GM12865 (cell line): ENCODE data around the gene ZNF521.

Experiments used
- DNase-seq: peaks from one replicate; pipeline ENCODE4 v3.0.0; 2010; ENCODE audit warnings: low read depth
- H3K4me3 ChIP-seq: 2 replicates; pipeline ENCODE4 v1.5.1; 2011; ENCODE audit warnings: mild to moderate bottlenecking, low read depth, low read length, control low read depth
- TF ChIP-seq, protein P1 (sequence below): IDR thresholded peaks from 2 replicates; pipeline ENCODE4 v1.5.1; 2011; ENCODE audit warnings: low read length, control low read depth, low read depth, inconsistent platforms; ENCODE audit not compliant: insufficient read depth; ENCODE audit errors: missing control alignments

The ZNF521 gene

GRCh38 chr18:25360301-25360899 lies 8.4 kb upstream of the ZNF521 start:
- no peak overlapping the region for H3K4me3 ChIP-seq
- DNase-seq: no peak
- TF ChIP-seq, protein P1, sequence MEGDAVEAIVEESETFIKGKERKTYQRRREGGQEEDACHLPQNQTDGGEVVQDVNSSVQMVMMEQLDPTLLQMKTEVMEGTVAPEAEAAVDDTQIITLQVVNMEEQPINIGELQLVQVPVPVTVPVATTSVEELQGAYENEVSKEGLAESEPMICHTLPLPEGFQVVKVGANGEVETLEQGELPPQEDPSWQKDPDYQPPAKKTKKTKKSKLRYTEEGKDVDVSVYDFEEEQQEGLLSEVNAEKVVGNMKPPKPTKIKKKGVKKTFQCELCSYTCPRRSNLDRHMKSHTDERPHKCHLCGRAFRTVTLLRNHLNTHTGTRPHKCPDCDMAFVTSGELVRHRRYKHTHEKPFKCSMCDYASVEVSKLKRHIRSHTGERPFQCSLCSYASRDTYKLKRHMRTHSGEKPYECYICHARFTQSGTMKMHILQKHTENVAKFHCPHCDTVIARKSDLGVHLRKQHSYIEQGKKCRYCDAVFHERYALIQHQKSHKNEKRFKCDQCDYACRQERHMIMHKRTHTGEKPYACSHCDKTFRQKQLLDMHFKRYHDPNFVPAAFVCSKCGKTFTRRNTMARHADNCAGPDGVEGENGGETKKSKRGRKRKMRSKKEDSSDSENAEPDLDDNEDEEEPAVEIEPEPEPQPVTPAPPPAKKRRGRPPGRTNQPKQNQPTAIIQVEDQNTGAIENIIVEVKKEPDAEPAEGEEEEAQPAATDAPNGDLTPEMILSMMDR: no peak

- no peak overlapping the region for H3K4me3 ChIP-seq
- no peak for DNase-seq
- TF ChIP-seq, protein P1: no peak
Measured at GRCh38 chr18:25353080-25353479, 1.1 kb upstream of the ZNF521 start.

- DNase-seq: no peak
- TF ChIP-seq, protein P1: no peak
- peak overlapping the region; percentile 15; the same call in 1 of the 2 replicates for H3K4me3 ChIP-seq
Measured at GRCh38 chr18:25352629-25353005, 651 bp upstream of the ZNF521 start.

GRCh38 chr18:25351280-25351775 lies 638 bp downstream of the ZNF521 start:
- TF ChIP-seq, protein P1: no peak
- peak overlapping the region; percentile 71 for H3K4me3 ChIP-seq
- DNase-seq: no peak

- peak overlapping the region; percentile 71 for H3K4me3 ChIP-seq
- TF ChIP-seq, protein P1: no peak
- DNase-seq: peak; percentile 48
Measured at GRCh38 chr18:25350489-25351251, 1.3 kb downstream of the ZNF521 start.

DNA sequence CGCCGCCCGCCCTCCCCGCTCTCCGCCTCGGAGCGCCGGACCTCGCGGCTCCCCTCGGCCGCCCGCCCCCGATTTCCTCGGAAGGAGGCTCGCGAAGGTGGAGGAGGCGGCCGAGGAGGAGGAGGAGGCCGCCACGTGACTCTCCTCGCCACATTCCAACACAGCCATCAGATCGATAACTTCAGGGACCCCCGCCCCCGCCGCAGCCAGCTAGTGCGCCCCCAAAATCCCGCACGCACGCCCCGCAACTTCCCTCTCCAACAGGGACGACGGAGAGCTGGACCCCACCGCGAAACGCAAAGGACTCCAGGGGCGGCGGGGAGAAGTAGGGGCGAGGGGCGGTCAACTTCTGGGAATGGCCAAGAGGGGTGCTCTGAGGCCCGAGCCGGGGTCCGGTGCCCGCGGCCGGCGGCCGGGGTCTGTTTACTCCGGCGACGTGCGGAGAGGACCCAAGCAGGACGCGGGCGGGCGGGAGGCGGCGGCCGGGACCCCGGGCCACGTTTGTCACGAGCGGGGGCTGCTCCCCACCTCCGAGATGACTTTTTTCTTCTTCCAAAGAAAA lies 2.0 kb downstream of the ZNF521 start:
- H3K4me3 ChIP-seq: no peak overlapping the region
- DNase-seq: no peak
- TF ChIP-seq, protein P1: no peak
